GM06990 (cell line): ENCODE results near the gene ADK.

Source experiments
- DNase-seq: peaks from one replicate; pipeline ENCODE4 v3.0.0-alpha.2; 2011; ENCODE audit not compliant: insufficient read length; ENCODE audit errors: extremely low read depth
- H3K27me3 ChIP-seq: replicated peaks from 2 replicates; pipeline ENCODE4 v1.6.0; 2011; ENCODE audit warnings: low read length; ENCODE audit not compliant: control insufficient read depth, insufficient read depth
- H3K36me3 ChIP-seq: 2 replicates; pipeline ENCODE4 v1.5.1; 2011; ENCODE audit warnings: low read length; ENCODE audit not compliant: control insufficient read depth, insufficient read depth
- H3K4me3 ChIP-seq: replicated peaks from 2 replicates; pipeline ENCODE4 v1.5.1; 2011; ENCODE audit warnings: low read depth, mild to moderate bottlenecking, control low read depth, low read length
- CTCF ChIP-seq: IDR thresholded peaks from 2 replicates; pipeline ENCODE4 v1.5.1; 2011; ENCODE audit warnings: low read length, control low read depth, mild to moderate bottlenecking, inconsistent platforms; ENCODE audit not compliant: insufficient read depth, poor library complexity, severe bottlenecking

The ADK gene

GRCh38 chr10:74677951-74678350 is 526.9 kb downstream of the ADK start:
- Histone ChIP-seq H3K36me3 (peaks cover 5% of the 10 kb centered on the region), H3K4me3 (no peak overlapping the region), H3K27me3 (no peaks in the 10 kb centered on the region)
- TF ChIP-seq CTCF, result peak; percentile 25
- DNase-seq, result peak; percentile 47

DNA sequence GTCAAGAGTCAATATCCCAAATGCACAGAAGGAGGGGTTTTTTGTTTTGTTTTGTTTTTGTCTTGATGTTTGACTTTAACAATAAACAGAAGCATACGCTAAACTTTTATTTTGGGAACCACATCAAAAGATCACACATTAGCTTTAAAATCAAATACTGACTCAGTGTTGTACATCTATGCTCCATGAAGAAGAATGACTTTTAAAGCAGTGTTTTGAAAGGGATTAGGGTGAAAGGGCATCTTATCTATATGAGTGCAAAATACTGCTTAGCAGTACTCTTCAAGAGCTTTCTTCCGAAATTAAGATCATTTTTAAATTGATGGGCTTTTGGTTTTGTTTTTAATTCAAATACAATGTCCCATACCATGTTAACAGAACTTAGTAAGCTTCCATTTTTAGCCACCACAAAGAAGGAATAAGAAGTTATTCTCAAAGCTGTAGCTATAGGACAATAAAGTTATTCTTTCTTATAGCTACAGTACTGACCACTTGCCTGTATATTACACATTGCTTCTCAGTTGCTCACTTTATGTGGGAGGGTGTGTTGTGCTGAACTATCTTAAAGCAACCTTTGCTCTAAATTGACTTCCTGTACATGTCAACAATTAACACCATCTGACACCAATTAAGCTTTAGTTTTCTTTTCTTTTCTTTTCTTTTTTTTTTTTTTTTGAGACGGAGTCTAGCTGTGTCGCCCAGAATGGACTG is 531.1 kb downstream of the ADK start:
- Histone ChIP-seq H3K4me3 (no peak overlapping the region), H3K36me3 (no peaks in the 10 kb centered on the region), H3K27me3 (no peaks in the 10 kb centered on the region)
- TF ChIP-seq CTCF, result no peak
- no peak for DNase-seq

- DNase-seq, result no peak
- no peaks in the 10 kb centered on the region for H3K27me3 ChIP-seq
- no peak for TF ChIP-seq CTCF
- no peak overlapping the region for H3K4me3 ChIP-seq
- H3K36me3 ChIP-seq, result no peaks in the 10 kb centered on the region
Observed at GRCh38 chr10:74683067-74683466, 532.0 kb downstream of the ADK start.

DNA sequence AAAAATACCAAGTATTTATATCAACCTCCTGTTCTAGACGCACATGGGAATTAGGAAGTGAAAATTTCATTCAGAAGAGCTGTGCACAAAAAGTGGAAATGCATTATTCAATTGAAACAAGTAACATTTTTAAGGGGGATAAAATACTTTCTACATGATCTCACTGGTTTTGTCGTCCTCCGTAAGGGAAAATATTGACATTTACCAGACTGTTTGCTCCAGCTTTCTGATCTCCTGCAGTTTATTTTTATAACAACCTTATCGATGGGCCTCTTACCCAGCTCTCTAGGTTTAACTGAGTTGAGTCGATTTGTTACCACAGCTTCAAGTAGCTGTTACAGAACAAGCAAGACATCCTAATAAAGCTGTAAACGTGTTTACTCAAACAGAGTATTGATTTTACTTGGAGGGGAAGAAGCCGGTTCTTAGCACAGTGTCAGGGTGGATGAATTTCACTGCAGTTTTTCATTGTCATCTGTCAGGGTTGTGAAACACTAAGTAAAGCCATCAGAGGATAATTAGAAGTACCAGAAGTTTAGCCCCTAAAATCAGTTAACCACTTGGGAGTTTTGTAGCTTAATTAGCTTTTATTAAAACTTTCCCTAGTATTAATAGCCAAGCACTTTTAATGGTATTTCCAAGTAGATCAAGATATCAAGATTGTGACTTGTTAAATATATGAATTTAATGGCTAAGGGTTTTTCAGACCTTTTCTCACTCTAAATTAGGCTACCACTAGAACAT is 532.8 kb downstream of the ADK start:
- no peaks in the 10 kb centered on the region for H3K36me3 ChIP-seq
- peak; percentile 38 for DNase-seq
- H3K4me3 ChIP-seq, result no peak overlapping the region
- no peak for TF ChIP-seq CTCF
- H3K27me3 ChIP-seq, result no peaks in the 10 kb centered on the region

GRCh38 chr10:74684462-74684861 is 533.4 kb downstream of the ADK start:
- DNase-seq, result no peak
- no peak for TF ChIP-seq CTCF
- H3K36me3 ChIP-seq, result no peaks in the 10 kb centered on the region
- no peaks in the 10 kb centered on the region for H3K27me3 ChIP-seq
- no peak overlapping the region for H3K4me3 ChIP-seq
